Upper lobe of left lung (tissue), 6 donors: ENCODE results near the gene FCRL6. TPM values are rescaled to one million over a fixed set of nuclear protein-coding genes. Genes with fewer than 3 reads are reported as not detected.

ENCODE experiments used
- ATAC-seq, 2 donors: fragments of 200-7000 bp; cut with Tn5 transposase; one replicate each; pipeline ENCODE4 v1.9.1; 2022; ENCODE audit warnings: mild to moderate bottlenecking in 2 of 2, moderate library complexity in 2 of 2; ENCODE audit not compliant: low FRiP score in 2 of 2
- DNase-seq, 2 donors: peaks; one replicate each; pipeline ENCODE4 v3.0.0-alpha.2; 2019 to 2020
- H3K27ac ChIP-seq, 4 donors: fragments of 200-600 bp; sonication (generic); one replicate each; pipeline ENCODE4 v1.5.1; 2016 to 2019
- H3K27me3 ChIP-seq, 4 donors: fragments of 200-600 bp; sonication (generic); one replicate each; pipeline ENCODE4 v1.5.1; 2017 to 2019
- H3K36me3 ChIP-seq, 4 donors: fragments of 200-600 bp; sonication (generic); one replicate each; pipeline ENCODE4 v1.5.1; 2016 to 2019
- H3K4me1 ChIP-seq, 4 donors: fragments of 200-600 bp; sonication (generic); one replicate each; pipeline ENCODE4 v1.5.1; 2018 to 2019
- H3K4me3 ChIP-seq, 4 donors: fragments of 200-600 bp; sonication (generic); one replicate each; pipeline ENCODE4 v1.5.1; 2017 to 2019; ENCODE audit warnings: mild to moderate bottlenecking in 2 of 4, moderate library complexity in 1 of 4
- H3K9me3 ChIP-seq, 4 donors: fragments of 200-600 bp; sonication (generic); one replicate each; pipeline ENCODE4 v1.5.1; 2018 to 2019
- EP300 ChIP-seq, 4 donors: sonication (generic); formaldehyde crosslinking; IDR thresholded peaks; one replicate each; pipeline ENCODE4 v1.5.1; 2017; ENCODE audit warnings: antibody characterized with exemption in 4 of 4, control low read depth in 2 of 4
- POLR2A ChIP-seq, 4 donors: fragments of 450-650 bp; IDR thresholded peaks; one replicate each; pipeline ENCODE4 v1.5.1; 2016 to 2017; ENCODE audit warnings: antibody characterized with exemption in 4 of 4, mild to moderate bottlenecking in 2 of 4
- POLR2AphosphoS5 ChIP-seq, 2 donors: sonication (generic); formaldehyde crosslinking; IDR thresholded peaks; one replicate each; pipeline ENCODE4 v1.5.1; 2017; ENCODE audit warnings: antibody characterized with exemption in 2 of 2
- WGBS, 2 donors: methylation state at CpG; one replicate each; pipeline ENCODE4 v1.1.5; 2017 to 2018; 5-methylcytosine and 5-hydroxymethylcytosine counted together
- total RNA-seq, 6 donors: library from RNA; depleted of rRNA in 4 of 6; stranded (reverse); fragments of >200 nt in 4 of 6; gene quantifications; one replicate each; pipeline versions ENCODE4 v1.1.0 to v1.2.1, GENCODE V29; 2016 to 2021
- TF ChIP-seq, protein P1 (sequence below), 6 experiments: fragments of 450-650 bp in 4 of 6; fragments of 200-600 bp in 2 of 6; sonication (generic) in 2 of 6; IDR thresholded peaks; one replicate each; pipeline ENCODE4 v1.5.1; 2016 to 2019; ENCODE audit warnings: antibody characterized with exemption in 6 of 6
- donor health status: DM: no; HTN: no; CAD: no; lungs with moderate emphysema.
- donor health status: DM: no; HTN: yes; CAD: no; lungs with severe emphysema.

FCRL6 gene
- total RNA-seq, 6 donors from 2014 or later: 1.8 to 5.2 (median 3.0) TPM

DNA sequence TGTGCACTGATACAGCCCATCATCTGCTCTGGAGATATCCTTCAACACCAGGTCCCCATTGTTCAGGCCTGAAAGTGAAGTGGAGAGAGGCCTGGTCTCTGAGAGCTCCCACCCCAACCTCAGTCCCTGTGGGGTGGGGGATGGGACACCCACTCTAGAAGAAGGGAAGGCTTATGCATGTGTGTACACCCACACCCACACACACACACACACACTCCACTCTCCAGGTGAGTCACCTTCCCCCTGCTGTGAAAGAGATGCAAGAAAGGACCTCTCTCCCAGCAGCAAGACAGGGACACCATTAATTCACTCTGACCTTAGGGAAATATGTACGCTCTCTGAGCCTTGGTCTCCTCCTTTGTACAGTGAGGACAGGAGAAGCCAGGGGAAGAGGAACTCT lies 54.4 kb downstream of the FCRL6 start:
- Histone ChIP-seq H3K27ac (peak overlapping the region in 1 of 4 donors; percentile 48), H3K9me3 (no peaks in the 10 kb centered on the region)
- 88 to 100% methylated on average over 1 of the region's 1 CpG for WGBS, 2 donors

DNA sequence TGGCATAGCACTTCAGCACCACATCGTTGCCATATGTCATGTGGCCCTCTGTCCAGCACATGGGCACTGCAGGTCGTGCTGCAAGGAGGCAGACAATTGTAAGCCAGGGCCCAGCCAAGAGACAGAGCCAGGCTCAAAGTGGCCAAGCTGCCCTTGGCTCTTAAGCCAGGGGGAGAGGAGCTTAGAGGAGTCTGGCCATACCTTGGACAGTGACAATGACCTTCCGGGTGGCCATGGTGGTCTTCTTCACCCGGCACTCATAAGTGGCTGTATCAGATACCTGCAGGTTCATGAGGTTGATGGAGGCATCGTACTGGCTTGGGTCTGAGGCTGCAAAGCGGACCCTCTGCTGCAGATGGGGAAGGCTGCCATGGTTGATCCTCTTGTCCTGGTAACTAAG lies 55.7 kb downstream of the FCRL6 start:
- no peak overlapping the region for H3K4me3 ChIP-seq
- ATAC-seq (no peak), DNase-seq (no peak)
- TF ChIP-seq POLR2A (IDR thresholded peaks at IDR 0.05) (no peak), POLR2AphosphoS5 (IDR thresholded peaks at IDR 0.05) (no peak), EP300 (IDR thresholded peaks at IDR 0.05) (no peak)
- TF ChIP-seq, protein P1, sequence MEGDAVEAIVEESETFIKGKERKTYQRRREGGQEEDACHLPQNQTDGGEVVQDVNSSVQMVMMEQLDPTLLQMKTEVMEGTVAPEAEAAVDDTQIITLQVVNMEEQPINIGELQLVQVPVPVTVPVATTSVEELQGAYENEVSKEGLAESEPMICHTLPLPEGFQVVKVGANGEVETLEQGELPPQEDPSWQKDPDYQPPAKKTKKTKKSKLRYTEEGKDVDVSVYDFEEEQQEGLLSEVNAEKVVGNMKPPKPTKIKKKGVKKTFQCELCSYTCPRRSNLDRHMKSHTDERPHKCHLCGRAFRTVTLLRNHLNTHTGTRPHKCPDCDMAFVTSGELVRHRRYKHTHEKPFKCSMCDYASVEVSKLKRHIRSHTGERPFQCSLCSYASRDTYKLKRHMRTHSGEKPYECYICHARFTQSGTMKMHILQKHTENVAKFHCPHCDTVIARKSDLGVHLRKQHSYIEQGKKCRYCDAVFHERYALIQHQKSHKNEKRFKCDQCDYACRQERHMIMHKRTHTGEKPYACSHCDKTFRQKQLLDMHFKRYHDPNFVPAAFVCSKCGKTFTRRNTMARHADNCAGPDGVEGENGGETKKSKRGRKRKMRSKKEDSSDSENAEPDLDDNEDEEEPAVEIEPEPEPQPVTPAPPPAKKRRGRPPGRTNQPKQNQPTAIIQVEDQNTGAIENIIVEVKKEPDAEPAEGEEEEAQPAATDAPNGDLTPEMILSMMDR (IDR thresholded peaks at IDR 0.05): no peak
- 92 to 93% methylated on average over 3 to 6 of the region's 6 CpGs for WGBS, 2 donors
- peaks cover 10 to 22% (median 18%) of the 10 kb centered on the region in 4 donors for H3K4me1 ChIP-seq
- H3K9me3 ChIP-seq: no peaks in the 10 kb centered on the region
- no peaks in the 10 kb centered on the region for H3K27me3 ChIP-seq
- no peak overlapping the region for H3K27ac ChIP-seq
- H3K36me3 ChIP-seq: peaks cover 0 to 3% (median 0%) of the 10 kb centered on the region in 4 donors

More for the DNA sequence above, 54.4 kb downstream of the FCRL6 start:
- no peak for ATAC-seq
- TF ChIP-seq EP300 (IDR thresholded peaks at IDR 0.05) (no peak), POLR2AphosphoS5 (IDR thresholded peaks at IDR 0.05) (no peak)
- TF ChIP-seq, protein P1 (IDR thresholded peaks at IDR 0.05): no peak
- peaks cover 0 to 3% (median 0%) of the 10 kb centered on the region in 4 donors for H3K36me3 ChIP-seq
- no peak for DNase-seq
- no peak overlapping the region for H3K4me3 ChIP-seq
- no peaks in the 10 kb centered on the region for H3K27me3 ChIP-seq
- peaks cover 10 to 22% (median 19%) of the 10 kb centered on the region in 4 donors for H3K4me1 ChIP-seq

DNA sequence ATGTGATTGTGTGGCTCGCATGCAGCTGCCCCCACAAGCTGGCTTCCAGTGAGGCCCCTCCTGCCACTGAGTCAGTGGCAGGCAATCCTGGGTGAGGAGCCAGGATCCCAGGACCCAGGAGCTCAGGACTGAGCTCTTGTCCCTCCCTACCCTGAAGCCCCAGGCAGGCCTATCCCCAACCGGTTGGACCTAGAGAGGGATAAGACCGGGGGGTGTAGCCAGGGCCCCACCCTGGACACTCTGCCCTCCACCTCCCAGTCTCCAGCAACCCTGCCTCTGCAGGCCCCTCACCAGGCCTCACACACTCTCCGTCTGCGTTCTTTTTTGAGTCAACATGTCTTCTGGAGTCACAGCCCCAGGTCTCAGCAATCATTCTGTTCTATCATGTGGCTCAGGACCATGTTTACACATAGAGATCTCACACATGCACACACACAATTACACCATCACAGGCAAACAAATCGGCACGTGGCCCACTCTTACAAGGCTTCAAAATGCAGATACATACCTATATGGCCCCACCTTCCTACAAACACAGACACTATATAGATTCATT lies 57.7 kb downstream of the FCRL6 start:
- H3K27ac ChIP-seq: no peak overlapping the region
- WGBS, 2 donors: 71 to 76% methylated on average over 6 to 7 of the region's 7 CpGs
- ATAC-seq (no peak), DNase-seq (no peak)
- TF ChIP-seq, protein P1 (IDR thresholded peaks at IDR 0.05): no peak
- TF ChIP-seq EP300 (IDR thresholded peaks at IDR 0.05) (no peak), POLR2A (IDR thresholded peaks at IDR 0.05) (no peak), POLR2AphosphoS5 (IDR thresholded peaks at IDR 0.05) (no peak)
- H3K36me3 ChIP-seq: peaks cover 0 to 3% (median 0%) of the 10 kb centered on the region in 4 donors
- H3K4me3 ChIP-seq: no peak overlapping the region
- no peaks in the 10 kb centered on the region for H3K9me3 ChIP-seq
- H3K4me1 ChIP-seq: peaks cover 4 to 10% (median 7%) of the 10 kb centered on the region in 4 donors
- H3K27me3 ChIP-seq: no peaks in the 10 kb centered on the region

DNA sequence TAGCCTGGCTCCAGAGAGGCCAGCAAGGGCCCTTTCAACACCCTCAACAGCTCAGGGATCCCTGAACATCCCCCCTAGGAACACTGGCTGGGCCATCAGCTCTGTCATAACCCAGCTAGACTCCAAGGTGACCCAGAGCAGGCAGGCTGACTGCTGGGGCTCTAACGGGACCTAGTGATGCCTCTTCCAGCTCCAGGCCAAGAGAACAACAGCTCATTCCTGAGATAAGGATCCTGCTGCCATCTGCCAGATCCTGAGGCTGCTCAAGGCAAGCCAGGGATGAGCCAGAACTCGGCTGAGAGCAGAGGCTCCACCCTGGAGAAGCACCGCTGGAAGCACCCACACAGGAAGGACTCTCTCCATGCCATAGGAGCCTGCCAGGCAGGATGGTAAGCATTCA lies 58.3 kb downstream of the FCRL6 start:
- DNase-seq (no peak), ATAC-seq (peak in 1 of 2 donors; percentile 27)
- Histone ChIP-seq H3K27me3 (no peaks in the 10 kb centered on the region), H3K4me1 (peaks cover 0 to 4% (median 2%) of the 10 kb centered on the region in 4 donors), H3K4me3 (no peak overlapping the region), H3K9me3 (no peaks in the 10 kb centered on the region), H3K27ac (no peak overlapping the region), H3K36me3 (peaks cover 0 to 3% (median 0%) of the 10 kb centered on the region in 4 donors)
- WGBS, 2 donors: 66% methylated on average over 2 to 3 of the region's 3 CpGs
- no peak for TF ChIP-seq POLR2A (IDR thresholded peaks at IDR 0.05)
- TF ChIP-seq, protein P1 (IDR thresholded peaks at IDR 0.05): no peak
- no peak for TF ChIP-seq EP300 (IDR thresholded peaks at IDR 0.05)
- no peak for TF ChIP-seq POLR2AphosphoS5 (IDR thresholded peaks at IDR 0.05)

DNA sequence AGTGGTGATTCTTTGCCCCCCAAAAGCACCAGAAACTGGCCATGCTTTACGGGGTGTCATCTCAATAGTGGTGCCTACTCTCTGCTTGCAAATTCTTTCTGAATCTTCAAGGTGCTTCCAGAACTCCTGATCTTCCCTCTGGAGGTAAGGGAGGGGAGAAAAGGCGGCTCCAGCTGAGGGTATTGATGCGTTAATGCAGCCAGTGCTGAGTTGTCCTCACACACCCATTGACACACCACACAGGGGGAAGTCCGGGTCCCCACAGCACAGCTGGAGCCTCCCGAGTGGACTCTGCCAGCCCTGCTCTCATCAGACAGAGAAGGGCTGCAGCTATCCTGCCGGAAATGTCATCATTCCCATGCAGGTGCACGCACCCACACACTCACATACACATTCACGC lies 59.1 kb downstream of the FCRL6 start:
- Histone ChIP-seq H3K9me3 (no peaks in the 10 kb centered on the region), H3K27me3 (no peaks in the 10 kb centered on the region), H3K4me1 (no peaks in the 10 kb centered on the region), H3K27ac (no peak overlapping the region), H3K4me3 (no peak overlapping the region), H3K36me3 (peaks cover 0 to 3% (median 0%) of the 10 kb centered on the region in 4 donors)
- DNase-seq (no peak), ATAC-seq (no peak)
- TF ChIP-seq, protein P1 (IDR thresholded peaks at IDR 0.05): no peak
- TF ChIP-seq POLR2A (IDR thresholded peaks at IDR 0.05): no peak
- no peak for TF ChIP-seq EP300 (IDR thresholded peaks at IDR 0.05)
- no peak for TF ChIP-seq POLR2AphosphoS5 (IDR thresholded peaks at IDR 0.05)
- 83 to 86% methylated on average over 5 to 8 of the region's 8 CpGs for WGBS, 2 donors
